PC-9 (cell line): Measurements from ENCODE around the gene STRA6. TPM values are rescaled to one million over a fixed set of nuclear protein-coding genes. Genes with fewer than 3 reads are reported as not detected.

Experiments used
- BruUV-seq: library from RNA; stranded (reverse); fragments of 400-500 nt; replicated peaks from 2 replicates; lab custom pipeline; 2021; lab: Mats Ljungman, UMichigan
- CTCF ChIA-PET: fragments of 300-600 bp; sonication (Branson Sonifier 250); formaldehyde crosslinking; loops from one replicate; lab custom pipeline; 2022; ENCODE audit warnings: antibody characterized with exemption; lab: Charles Lee
- POLR2A ChIA-PET: fragments of 300-600 bp; sonication (Branson Sonifier 250); formaldehyde crosslinking; loops from one replicate; lab custom pipeline; 2022; ENCODE audit warnings: antibody characterized with exemption; ENCODE audit not compliant: unreplicated experiment; lab: Charles Lee
- DNase-seq, 2 experiments: peaks; one replicate each; pipeline versions ENCODE4 v3.0.0 to v3.0.0-alpha.2; 2015 to 2022; ENCODE audit warnings: mixed read lengths in 1 of 2
- H2AFZ ChIP-seq: fragments of 200-600 bp; sonication (generic); 2 replicates; pipeline ENCODE4 v1.8.1; 2017; ENCODE audit warnings: antibody characterized with exemption
- H3F3A ChIP-seq: fragments of 200-600 bp; sonication (generic); 2 replicates; pipeline ENCODE4 v1.8.1; 2017; ENCODE audit warnings: antibody characterized with exemption, mild to moderate bottlenecking, low read depth; ENCODE audit not compliant: insufficient read depth
- H3K27ac ChIP-seq: fragments of 200-600 bp; sonication (generic); 2 replicates; pipeline ENCODE4 v1.6.1; 2016; ENCODE audit warnings: mixed run types
- H3K27me3 ChIP-seq: fragments of 200-600 bp; sonication (generic); 2 replicates; pipeline ENCODE4 v1.6.1; 2016; ENCODE audit warnings: low read depth, mixed run types; ENCODE audit not compliant: insufficient read depth
- H3K36me3 ChIP-seq: fragments of 200-600 bp; sonication (generic); 2 replicates; pipeline ENCODE4 v1.6.1; 2016; ENCODE audit warnings: low read depth, mixed run types
- H3K4me1 ChIP-seq: fragments of 200-600 bp; sonication (generic); replicated peaks from 2 replicates; pipeline ENCODE4 v1.6.1; 2016; ENCODE audit warnings: mixed run types; ENCODE audit not compliant: insufficient read depth
- H3K4me2 ChIP-seq: fragments of 200-600 bp; sonication (generic); 2 replicates; pipeline ENCODE4 v1.6.1; 2017; ENCODE audit warnings: mixed run types
- H3K4me3 ChIP-seq: fragments of 200-600 bp; sonication (generic); 2 replicates; pipeline ENCODE4 v1.6.1; 2016; ENCODE audit warnings: mixed run types
- H3K79me2 ChIP-seq: fragments of 200-600 bp; sonication (generic); 2 replicates; pipeline ENCODE4 v1.6.1; 2017; ENCODE audit warnings: low read depth, mixed run types
- H3K9me2 ChIP-seq: fragments of 200-600 bp; sonication (generic); 2 replicates; pipeline ENCODE4 v1.8.1; 2017; ENCODE audit warnings: mild to moderate bottlenecking; ENCODE audit not compliant: insufficient read depth
- H3K9me3 ChIP-seq: fragments of 200-600 bp; sonication (generic); 2 replicates; pipeline ENCODE4 v1.8.1; 2016; ENCODE audit warnings: low read depth; ENCODE audit not compliant: insufficient read depth
- H4K20me1 ChIP-seq: fragments of 200-600 bp; sonication (generic); 2 replicates; pipeline ENCODE4 v1.8.1; 2017; ENCODE audit not compliant: insufficient read depth
- CTCF ChIP-seq: fragments of 200-600 bp; sonication (generic); conservative IDR thresholded peaks from 2 replicates; pipeline ENCODE4 v1.6.1; 2017; ENCODE audit warnings: mixed run types, antibody characterized with exemption, mild to moderate bottlenecking, moderate library complexity
- EZH2 ChIP-seq: fragments of 200-600 bp; sonication (generic); IDR thresholded peaks from 2 replicates; pipeline ENCODE4 v1.8.0; 2017; ENCODE audit warnings: antibody characterized with exemption, low read depth
- intact Hi-C: fragments of 100-400 bp; cut with micrococcal nuclease; formaldehyde crosslinking; loops from one replicate; pipeline ENCODE4 v1.10.0; 2022; ENCODE audit not compliant: unreplicated experiment
- total RNA-seq: library from RNA; stranded (reverse); gene quantifications from 2 replicates; pipeline ENCODE4 v1.2.3, GENCODE V29; 2021

STRA6 gene
- total RNA-seq, 1 experiment from 2014 or later = 64.9 TPM

DNA sequence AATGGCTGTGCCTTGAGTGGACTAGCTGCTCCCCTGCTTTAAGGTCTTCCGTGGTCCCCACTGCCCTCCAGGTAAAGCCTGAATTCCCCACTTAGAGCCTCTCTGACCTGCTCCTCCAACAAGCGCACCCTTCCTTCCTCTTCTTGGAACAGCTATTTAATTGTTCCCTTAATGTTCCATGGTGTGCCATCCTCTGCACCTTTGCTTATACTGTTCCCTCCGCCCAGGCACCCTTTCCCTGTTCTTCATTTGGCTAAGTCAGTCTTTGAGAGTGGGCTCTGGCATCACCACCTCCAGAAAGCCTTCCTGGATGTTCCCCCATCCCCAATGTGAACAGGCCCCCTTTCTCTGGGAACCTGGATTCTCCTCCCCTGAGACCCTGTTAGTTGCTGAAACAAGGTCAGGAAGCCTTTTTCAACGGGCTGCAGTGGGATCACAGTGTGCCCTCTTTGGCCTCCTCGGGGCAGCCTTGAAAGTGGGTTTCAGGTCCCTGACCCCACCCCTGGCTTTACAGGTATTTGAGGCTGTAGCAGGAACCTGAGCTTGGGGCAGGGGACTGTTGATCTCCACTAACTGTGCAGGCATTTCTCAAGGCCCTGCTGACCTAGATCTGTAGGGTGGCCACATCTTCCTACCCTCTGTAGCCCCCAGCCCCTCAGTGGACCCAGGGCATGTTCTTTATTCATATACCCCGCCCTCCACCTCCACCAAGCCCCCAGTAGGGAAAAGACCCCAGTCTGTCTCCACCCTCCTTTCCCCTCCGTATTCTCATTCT lies 24.1 kb downstream of the STRA6 start:
- intact Hi-C loops = loop anchor here (1.0 to 5.0 kb wide), 4 partner anchors 22 to 124 kb away; no protein-coding TSS in a partner anchor
- peak overlapping the region; percentile 58 for H3K4me2 ChIP-seq

GRCh38 chr15:74176262-74177214 lies 26.0 kb downstream of the STRA6 start:
- Histone ChIP-seq H3K27ac (no peak overlapping the region; the same call in 1 of the 2 replicates), H3K4me1 (peaks cover 50% of the 10 kb centered on the region), H3K36me3 (0 out of 2 replicates have a peak, but pooled peaks cover 4% of the 10 kb centered on the region), H3K9me2 (no peaks in the 10 kb centered on the region), H3K4me2 (no peak overlapping the region), H3K9me3 (no peaks in the 10 kb centered on the region), H2AFZ (no peak overlapping the region), H3K4me3 (no peak overlapping the region), H3F3A (peaks cover 48% of the 10 kb centered on the region), H3K27me3 (no peaks in the 10 kb centered on the region), H3K79me2 (no peaks in the 10 kb centered on the region), H4K20me1 (no peaks in the 10 kb centered on the region)
- no peak for DNase-seq
- POLR2A ChIA-PET = interaction anchor here (0.6 kb wide), 1 partner anchor 82 kb away, joined by 3 read pairs; no protein-coding TSS in a partner anchor
- intact Hi-C loops = loop anchor here (5.0 kb wide), 1 partner anchor 126 kb away; no protein-coding TSS in a partner anchor
- no TSS peak for BruUV-seq
- TF ChIP-seq EZH2 (no peak), CTCF (no peak)
- CTCF ChIA-PET = no interaction called here

More for the DNA sequence above, 24.1 kb downstream of the STRA6 start:
- Histone ChIP-seq H2AFZ (no peak overlapping the region), H4K20me1 (no peaks in the 10 kb centered on the region), H3K4me1 (peaks cover 46% of the 10 kb centered on the region), H3K27me3 (no peaks in the 10 kb centered on the region), H3F3A (peaks cover 65% of the 10 kb centered on the region), H3K9me2 (no peaks in the 10 kb centered on the region), H3K9me3 (no peaks in the 10 kb centered on the region), H3K27ac (peak overlapping the region; percentile 75), H3K4me3 (no peak overlapping the region), H3K36me3 (peaks cover 15% of the 10 kb centered on the region; the same call in 1 of the 2 replicates), H3K79me2 (no peaks in the 10 kb centered on the region)
- ChIA-PET POLR2A (interaction anchor here (0.6 to 1.2 kb wide), 2 partner anchors 18 to 66 kb away, joined by 3 to 17 read pairs; no protein-coding TSS in a partner anchor), CTCF (interaction anchor here (0.6 to 0.9 kb wide), 2 partner anchors 31 to 59 kb away, joined by 3 read pairs; no protein-coding TSS in a partner anchor)
- TF ChIP-seq CTCF (no peak), EZH2 (no peak)
- no TSS peak for BruUV-seq
- no peak for DNase-seq
